HEK293 (cell line): ENCODE results near the gene ECHDC1.

Experiments
- GLI4 ChIP-seq: fragments of 450-650 bp; formaldehyde crosslinking; IDR thresholded peaks from 2 replicates; pipeline ENCODE4 v1.5.1; 2016; ENCODE audit warnings: missing biosample characterization, missing genetic modification characterization
- GLIS2 ChIP-seq: fragments of 450-650 bp; formaldehyde crosslinking; IDR thresholded peaks from 2 replicates; pipeline ENCODE4 v1.5.1; 2016; ENCODE audit warnings: missing biosample characterization, missing genetic modification characterization
- HOXC10 ChIP-seq: sonication (generic); formaldehyde crosslinking; IDR thresholded peaks from 2 replicates; pipeline ENCODE4 v1.8.1; 2023; ENCODE audit warnings: mild to moderate bottlenecking, missing genetic modification reagents
- HOXD13 ChIP-seq: sonication (generic); formaldehyde crosslinking; IDR thresholded peaks from 2 replicates; pipeline ENCODE4 v1.8.0; 2022; ENCODE audit warnings: missing genetic modification reagents, borderline replicate concordance
- PRDM1 ChIP-seq: fragments of 450-650 bp; formaldehyde crosslinking; IDR thresholded peaks from 2 replicates; pipeline ENCODE4; 2016; ENCODE audit warnings: missing biosample characterization, missing genetic modification characterization
- SCRT1 ChIP-seq: fragments of 450-650 bp; formaldehyde crosslinking; IDR thresholded peaks from 2 replicates; pipeline ENCODE4 v1.5.1; 2016; ENCODE audit warnings: missing biosample characterization, missing genetic modification characterization, borderline replicate concordance
- SP2 ChIP-seq: fragments of 450-650 bp; formaldehyde crosslinking; IDR thresholded peaks from 2 replicates; pipeline ENCODE4 v1.5.1; 2016; ENCODE audit warnings: missing biosample characterization, missing genetic modification characterization
- YY1 ChIP-seq: fragments of 450-650 bp; formaldehyde crosslinking; IDR thresholded peaks from 2 replicates; pipeline ENCODE4 v1.5.1; 2018; ENCODE audit warnings: missing biosample characterization, missing genetic modification characterization
- ZBTB1 ChIP-seq: fragments of 450-650 bp; formaldehyde crosslinking; IDR thresholded peaks from 2 replicates; pipeline ENCODE4 v1.5.1; 2016; ENCODE audit warnings: missing biosample characterization, missing genetic modification characterization
- ZBTB20 ChIP-seq: fragments of 450-650 bp; formaldehyde crosslinking; IDR thresholded peaks from 2 replicates; pipeline ENCODE4 v1.5.1; 2016; ENCODE audit warnings: missing biosample characterization, missing genetic modification characterization
- ZEB2 ChIP-seq: fragments of 450-650 bp; formaldehyde crosslinking; IDR thresholded peaks from 2 replicates; pipeline ENCODE4 v1.5.1; 2016; ENCODE audit warnings: missing biosample characterization, missing genetic modification characterization
- ZNF138 ChIP-seq: fragments of 450-650 bp; formaldehyde crosslinking; IDR thresholded peaks from 2 replicates; pipeline ENCODE4 v1.5.1; 2016; ENCODE audit warnings: missing biosample characterization, missing genetic modification characterization, borderline replicate concordance
- ZNF157 ChIP-seq: fragments of 450-650 bp; formaldehyde crosslinking; IDR thresholded peaks from 2 replicates; pipeline ENCODE4 v1.5.1; 2016; ENCODE audit warnings: missing biosample characterization, missing genetic modification characterization
- ZNF169 ChIP-seq: fragments of 450-650 bp; formaldehyde crosslinking; IDR thresholded peaks from 2 replicates; pipeline ENCODE4 v1.5.1; 2016; ENCODE audit warnings: missing biosample characterization, missing genetic modification characterization
- ZNF2 ChIP-seq: fragments of 450-650 bp; formaldehyde crosslinking; IDR thresholded peaks from 2 replicates; pipeline ENCODE4 v1.5.1; 2016; ENCODE audit warnings: missing biosample characterization, missing genetic modification characterization
- ZNF202 ChIP-seq: fragments of 450-650 bp; formaldehyde crosslinking; IDR thresholded peaks from 2 replicates; pipeline ENCODE4 v1.5.1; 2016; ENCODE audit warnings: missing biosample characterization, missing genetic modification characterization, borderline replicate concordance
- ZNF221 ChIP-seq: fragments of 450-650 bp; formaldehyde crosslinking; IDR thresholded peaks from 2 replicates; pipeline ENCODE4 v1.5.1; 2017; ENCODE audit warnings: missing biosample characterization, missing genetic modification characterization, borderline replicate concordance
- ZNF292 ChIP-seq: fragments of 450-650 bp; formaldehyde crosslinking; IDR thresholded peaks from 2 replicates; pipeline ENCODE4 v1.5.1; 2016; ENCODE audit warnings: low read depth, missing biosample characterization, missing genetic modification characterization, borderline replicate concordance
- ZNF354C ChIP-seq: fragments of 450-650 bp; formaldehyde crosslinking; IDR thresholded peaks from 2 replicates; pipeline ENCODE4 v1.5.1; 2016; ENCODE audit warnings: missing biosample characterization, missing genetic modification characterization, low read depth, borderline replicate concordance
- ZNF394 ChIP-seq: fragments of 450-650 bp; formaldehyde crosslinking; IDR thresholded peaks from 2 replicates; pipeline ENCODE4 v1.5.1; 2016; ENCODE audit warnings: missing biosample characterization, missing genetic modification characterization, mild to moderate bottlenecking, moderate library complexity, borderline replicate concordance
- ZNF501 ChIP-seq: fragments of 450-650 bp; formaldehyde crosslinking; IDR thresholded peaks from 2 replicates; pipeline ENCODE4 v1.5.1; 2016; ENCODE audit warnings: missing biosample characterization, missing genetic modification characterization
- ZNF514 ChIP-seq: fragments of 450-650 bp; formaldehyde crosslinking; IDR thresholded peaks from 2 replicates; pipeline ENCODE4 v1.5.1; 2016; ENCODE audit warnings: missing biosample characterization, missing genetic modification characterization
- ZNF548 ChIP-seq: fragments of 450-650 bp; formaldehyde crosslinking; IDR thresholded peaks from 2 replicates; pipeline ENCODE4 v1.5.1; 2016; ENCODE audit warnings: missing biosample characterization, missing genetic modification characterization
- ZNF561 ChIP-seq: fragments of 450-650 bp; IDR thresholded peaks from 2 replicates; pipeline ENCODE4 v1.5.1; 2018; ENCODE audit warnings: missing biosample characterization, missing genetic modification characterization, borderline replicate concordance
- ZNF623 ChIP-seq: fragments of 450-650 bp; formaldehyde crosslinking; IDR thresholded peaks from 2 replicates; pipeline ENCODE4 v1.5.1; 2016; ENCODE audit warnings: missing biosample characterization, missing genetic modification characterization
- ZNF629 ChIP-seq: fragments of 450-650 bp; formaldehyde crosslinking; IDR thresholded peaks from 2 replicates; pipeline ENCODE4 v1.5.1; 2017; ENCODE audit warnings: missing biosample characterization, missing genetic modification characterization
- ZNF654 ChIP-seq: fragments of 450-650 bp; formaldehyde crosslinking; IDR thresholded peaks from 2 replicates; pipeline ENCODE4 v1.5.1; 2016; ENCODE audit warnings: low read depth, missing biosample characterization, missing genetic modification characterization
- ZNF658 ChIP-seq: fragments of 450-650 bp; formaldehyde crosslinking; IDR thresholded peaks from 2 replicates; pipeline ENCODE4; 2016; ENCODE audit warnings: missing biosample characterization, missing genetic modification characterization
- ZNF76 ChIP-seq: fragments of 450-650 bp; formaldehyde crosslinking; IDR thresholded peaks from 2 replicates; pipeline ENCODE4; 2016; ENCODE audit warnings: low read depth, missing biosample characterization, missing genetic modification characterization, borderline replicate concordance
- ZNF768 ChIP-seq: fragments of 450-650 bp; formaldehyde crosslinking; IDR thresholded peaks from 2 replicates; pipeline ENCODE4 v1.5.1; 2018; ENCODE audit warnings: missing biosample characterization, mild to moderate bottlenecking, missing genetic modification characterization
- ZNF776 ChIP-seq: fragments of 450-650 bp; formaldehyde crosslinking; IDR thresholded peaks from 2 replicates; pipeline ENCODE4 v1.5.0; 2017; ENCODE audit warnings: missing biosample characterization, missing genetic modification characterization, borderline replicate concordance
- ZNF777 ChIP-seq: fragments of 450-650 bp; formaldehyde crosslinking; IDR thresholded peaks from 2 replicates; pipeline ENCODE4 v1.5.1; 2017; ENCODE audit warnings: missing biosample characterization, missing genetic modification characterization, borderline replicate concordance
- TF ChIP-seq, protein P1 (sequence below): fragments of 450-650 bp; formaldehyde crosslinking; IDR thresholded peaks from 2 replicates; pipeline ENCODE4 v1.5.1; 2016; ENCODE audit warnings: missing biosample characterization, missing genetic modification characterization
- TF ChIP-seq, protein P2 (sequence below): fragments of 450-650 bp; formaldehyde crosslinking; IDR thresholded peaks from 2 replicates; pipeline ENCODE4 v1.5.1; 2017; ENCODE audit warnings: missing biosample characterization, missing genetic modification characterization
- TF ChIP-seq, protein P3 (sequence below): fragments of 450-650 bp; formaldehyde crosslinking; IDR thresholded peaks from 2 replicates; pipeline ENCODE4 v1.5.1; 2016; ENCODE audit warnings: missing biosample characterization, missing genetic modification characterization
- TF ChIP-seq, protein P4 (sequence below): fragments of 450-650 bp; formaldehyde crosslinking; IDR thresholded peaks from 2 replicates; pipeline ENCODE4 v1.5.1; 2016; ENCODE audit warnings: missing biosample characterization, missing genetic modification characterization

The ECHDC1 gene

DNA sequence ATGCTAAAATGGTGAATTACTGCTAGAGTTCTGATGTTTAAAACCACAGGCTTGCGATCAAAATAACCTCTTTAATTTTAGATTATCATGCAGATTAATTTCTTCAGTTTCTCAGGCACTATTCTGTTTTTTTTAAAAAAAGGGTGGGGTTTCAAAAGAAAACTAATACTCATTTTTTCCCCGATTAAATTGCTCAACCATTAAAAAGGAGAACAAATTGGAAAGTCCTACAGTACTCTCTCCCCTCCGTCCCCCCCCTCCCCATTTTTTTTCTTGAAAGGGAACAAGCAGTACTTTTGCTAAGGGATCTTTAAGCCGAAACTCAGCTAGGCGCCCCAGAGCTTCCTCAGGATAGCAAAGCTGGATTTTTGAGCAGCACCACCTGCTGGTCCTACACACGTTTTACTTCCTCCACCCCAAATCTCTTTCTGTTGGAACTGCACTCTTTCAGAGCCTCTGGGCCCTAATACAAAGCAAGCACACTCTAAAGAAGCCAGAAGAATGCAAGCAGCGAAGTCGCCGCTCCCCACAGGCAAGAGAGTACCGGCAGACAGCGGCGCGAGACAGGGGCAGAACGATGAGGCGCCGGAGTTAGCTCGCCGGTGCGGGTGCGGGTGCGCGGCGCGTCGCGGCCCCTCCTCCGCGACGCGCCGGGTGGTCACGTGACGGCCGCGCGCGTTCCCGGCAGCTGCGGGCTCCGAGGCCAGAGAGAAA lies 77.1 kb downstream of the ECHDC1 start, which contains the start of gene RNF146 (continued):
- TF ChIP-seq, protein P1, sequence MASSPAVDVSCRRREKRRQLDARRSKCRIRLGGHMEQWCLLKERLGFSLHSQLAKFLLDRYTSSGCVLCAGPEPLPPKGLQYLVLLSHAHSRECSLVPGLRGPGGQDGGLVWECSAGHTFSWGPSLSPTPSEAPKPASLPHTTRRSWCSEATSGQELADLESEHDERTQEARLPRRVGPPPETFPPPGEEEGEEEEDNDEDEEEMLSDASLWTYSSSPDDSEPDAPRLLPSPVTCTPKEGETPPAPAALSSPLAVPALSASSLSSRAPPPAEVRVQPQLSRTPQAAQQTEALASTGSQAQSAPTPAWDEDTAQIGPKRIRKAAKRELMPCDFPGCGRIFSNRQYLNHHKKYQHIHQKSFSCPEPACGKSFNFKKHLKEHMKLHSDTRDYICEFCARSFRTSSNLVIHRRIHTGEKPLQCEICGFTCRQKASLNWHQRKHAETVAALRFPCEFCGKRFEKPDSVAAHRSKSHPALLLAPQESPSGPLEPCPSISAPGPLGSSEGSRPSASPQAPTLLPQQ (tag by site-specific recombination): no peak
- no peak for TF ChIP-seq ZNF776
- TF ChIP-seq ZNF654: peak; percentile 49
- no peak for TF ChIP-seq ZNF548 (tag by site-specific recombination)
- TF ChIP-seq ZNF629 (tag by site-specific recombination): no peak
- TF ChIP-seq GLIS2 (tag by site-specific recombination): no peak
- TF ChIP-seq ZNF623 (tag by site-specific recombination): no peak
- TF ChIP-seq SCRT1: no peak
- no peak for TF ChIP-seq ZBTB20
- TF ChIP-seq HOXC10 (CRISPR knock-in tag): no peak
- TF ChIP-seq ZNF157 (tag by site-specific recombination): no peak
- TF ChIP-seq ZNF292 (tag by site-specific recombination): no peak
- TF ChIP-seq, protein P2, sequence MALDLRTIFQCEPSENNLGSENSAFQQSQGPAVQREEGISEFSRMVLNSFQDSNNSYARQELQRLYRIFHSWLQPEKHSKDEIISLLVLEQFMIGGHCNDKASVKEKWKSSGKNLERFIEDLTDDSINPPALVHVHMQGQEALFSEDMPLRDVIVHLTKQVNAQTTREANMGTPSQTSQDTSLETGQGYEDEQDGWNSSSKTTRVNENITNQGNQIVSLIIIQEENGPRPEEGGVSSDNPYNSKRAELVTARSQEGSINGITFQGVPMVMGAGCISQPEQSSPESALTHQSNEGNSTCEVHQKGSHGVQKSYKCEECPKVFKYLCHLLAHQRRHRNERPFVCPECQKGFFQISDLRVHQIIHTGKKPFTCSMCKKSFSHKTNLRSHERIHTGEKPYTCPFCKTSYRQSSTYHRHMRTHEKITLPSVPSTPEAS: no peak
- TF ChIP-seq ZNF169 (tag by site-specific recombination): no peak
- TF ChIP-seq, protein P3, sequence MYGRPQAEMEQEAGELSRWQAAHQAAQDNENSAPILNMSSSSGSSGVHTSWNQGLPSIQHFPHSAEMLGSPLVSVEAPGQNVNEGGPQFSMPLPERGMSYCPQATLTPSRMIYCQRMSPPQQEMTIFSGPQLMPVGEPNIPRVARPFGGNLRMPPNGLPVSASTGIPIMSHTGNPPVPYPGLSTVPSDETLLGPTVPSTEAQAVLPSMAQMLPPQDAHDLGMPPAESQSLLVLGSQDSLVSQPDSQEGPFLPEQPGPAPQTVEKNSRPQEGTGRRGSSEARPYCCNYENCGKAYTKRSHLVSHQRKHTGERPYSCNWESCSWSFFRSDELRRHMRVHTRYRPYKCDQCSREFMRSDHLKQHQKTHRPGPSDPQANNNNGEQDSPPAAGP (tag by site-specific recombination): 0 out of 2 replicates have a peak, but pooled peaks have one; percentile 12
- TF ChIP-seq ZNF221 (tag by site-specific recombination): no peak
- TF ChIP-seq, protein P4, sequence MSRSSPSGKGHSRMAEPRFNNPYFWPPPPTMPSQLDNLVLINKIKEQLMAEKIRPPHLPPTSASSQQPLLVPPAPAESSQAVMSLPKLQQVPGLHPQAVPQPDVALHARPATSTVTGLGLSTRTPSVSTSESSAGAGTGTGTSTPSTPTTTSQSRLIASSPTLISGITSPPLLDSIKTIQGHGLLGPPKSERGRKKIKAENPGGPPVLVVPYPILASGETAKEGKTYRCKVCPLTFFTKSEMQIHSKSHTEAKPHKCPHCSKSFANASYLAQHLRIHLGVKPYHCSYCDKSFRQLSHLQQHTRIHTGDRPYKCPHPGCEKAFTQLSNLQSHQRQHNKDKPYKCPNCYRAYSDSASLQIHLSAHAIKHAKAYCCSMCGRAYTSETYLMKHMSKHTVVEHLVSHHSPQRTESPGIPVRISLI (tag by site-specific recombination): peak; percentile 78
- TF ChIP-seq ZNF658: no peak
- TF ChIP-seq ZNF394 (tag by site-specific recombination): 0 out of 2 replicates have a peak, but pooled peaks have one; percentile 26
- peak; percentile 78 for TF ChIP-seq PRDM1 (tag by site-specific recombination)
- peak; percentile 100 for TF ChIP-seq ZNF2 (tag by site-specific recombination)
- TF ChIP-seq ZBTB1 (tag by site-specific recombination): 0 out of 2 replicates have a peak, but pooled peaks have one; percentile 37
- no peak for TF ChIP-seq ZNF354C (tag by site-specific recombination)
- TF ChIP-seq YY1 (tag by site-specific recombination): no peak
- TF ChIP-seq ZNF501 (tag by site-specific recombination): no peak
- no peak for TF ChIP-seq GLI4 (tag by site-specific recombination)
- TF ChIP-seq ZNF777 (tag by site-specific recombination): no peak
- TF ChIP-seq ZNF138: no peak
- no peak for TF ChIP-seq SP2 (tag by site-specific recombination)
- no peak for TF ChIP-seq ZNF768
- no peak; the same call in 1 of the 2 replicates for TF ChIP-seq ZNF76 (tag by site-specific recombination)
- TF ChIP-seq ZNF561 (tag by site-specific recombination): no peak
- no peak for TF ChIP-seq ZNF202
- TF ChIP-seq ZEB2 (tag by site-specific recombination): no peak; the same call in 1 of the 2 replicates
- TF ChIP-seq HOXD13: no peak
- no peak for TF ChIP-seq ZNF514 (tag by site-specific recombination)
